ENCODE measurements around the gene FHOD3.
A peak's percentile ranks its signal among the peaks of the same experiment; 100 is the strongest.

Gene FHOD3

GRCh38 chr18:36296650-36297416 lies 680 bp upstream of the FHOD3 start (continued):
- TF ChIP-seq ZNF549 (tag by site-specific recombination; IDR thresholded peaks at IDR 0.05) = no peak
- TF ChIP-seq ZNF645 (tag by site-specific recombination; IDR thresholded peaks at IDR 0.05) = no peak
- peak; percentile 76 for TF ChIP-seq ZBTB48 (tag by site-specific recombination; IDR thresholded peaks at IDR 0.05)
- peak; percentile 66; the same call in 1 of the 2 replicates for TF ChIP-seq ZXDB (tag by site-specific recombination; IDR thresholded peaks at IDR 0.05)
- no peak for TF ChIP-seq ZNF426 (tag by site-specific recombination; IDR thresholded peaks at IDR 0.05)
- no peak for TF ChIP-seq ZNF362 (tag by site-specific recombination; IDR thresholded peaks at IDR 0.05)
- TF ChIP-seq SCRT2 (tag by site-specific recombination; IDR thresholded peaks at IDR 0.05) = no peak
- TF ChIP-seq ZNF48 (tag by site-specific recombination; IDR thresholded peaks at IDR 0.05) = no peak
- TF ChIP-seq ZNF398 (tag by site-specific recombination; IDR thresholded peaks at IDR 0.05) = peak; percentile 16; the same call in 1 of the 2 replicates
- no peak for TF ChIP-seq KLF17 (tag by site-specific recombination; IDR thresholded peaks at IDR 0.05)
- TF ChIP-seq ZBTB8A (tag by site-specific recombination; IDR thresholded peaks at IDR 0.05) = peak; percentile 61
- no peak for TF ChIP-seq ZSCAN18 (tag by site-specific recombination; IDR thresholded peaks at IDR 0.05)
- no peak for TF ChIP-seq ZNF623 (tag by site-specific recombination; IDR thresholded peaks at IDR 0.05)
- TF ChIP-seq OVOL3 (tag by site-specific recombination; IDR thresholded peaks at IDR 0.05) = no peak
- TF ChIP-seq GLIS2 (tag by site-specific recombination; IDR thresholded peaks at IDR 0.05) = peak; percentile 71
- no peak for TF ChIP-seq ZNF121 (tag by site-specific recombination; IDR thresholded peaks at IDR 0.05)
- no peak for TF ChIP-seq ZNF16 (tag by site-specific recombination; IDR thresholded peaks at IDR 0.05; ENCODE audit: low read depth)
- TF ChIP-seq RBAK (tag by site-specific recombination; IDR thresholded peaks at IDR 0.05) = no peak
- no peak for TF ChIP-seq ZNF768 (tag by site-specific recombination; IDR thresholded peaks at IDR 0.05)
- TF ChIP-seq PRDM10 (tag by site-specific recombination; IDR thresholded peaks at IDR 0.05) = no peak
- TF ChIP-seq ZNF600 (tag by site-specific recombination; IDR thresholded peaks at IDR 0.05) = no peak
- TF ChIP-seq ZNF26 (tag by site-specific recombination; IDR thresholded peaks at IDR 0.05) = no peak
- TF ChIP-seq BCL6B (tag by site-specific recombination; IDR thresholded peaks at IDR 0.05) = no peak
- TF ChIP-seq ZNF169 (tag by site-specific recombination; IDR thresholded peaks at IDR 0.05) = no peak
- TF ChIP-seq ELK4 (IDR thresholded peaks at IDR 0.05; ENCODE audit: borderline replicate concordance, low read depth, low read length) = no peak
